ENCODE data around the gene USF1. TPM values are rescaled to one million over a fixed set of nuclear protein-coding genes. Genes with fewer than 3 reads are reported as not detected.

Gene USF1
- total RNA-seq, 1 donor from 2014 or later, result 74.4 TPM

DNA sequence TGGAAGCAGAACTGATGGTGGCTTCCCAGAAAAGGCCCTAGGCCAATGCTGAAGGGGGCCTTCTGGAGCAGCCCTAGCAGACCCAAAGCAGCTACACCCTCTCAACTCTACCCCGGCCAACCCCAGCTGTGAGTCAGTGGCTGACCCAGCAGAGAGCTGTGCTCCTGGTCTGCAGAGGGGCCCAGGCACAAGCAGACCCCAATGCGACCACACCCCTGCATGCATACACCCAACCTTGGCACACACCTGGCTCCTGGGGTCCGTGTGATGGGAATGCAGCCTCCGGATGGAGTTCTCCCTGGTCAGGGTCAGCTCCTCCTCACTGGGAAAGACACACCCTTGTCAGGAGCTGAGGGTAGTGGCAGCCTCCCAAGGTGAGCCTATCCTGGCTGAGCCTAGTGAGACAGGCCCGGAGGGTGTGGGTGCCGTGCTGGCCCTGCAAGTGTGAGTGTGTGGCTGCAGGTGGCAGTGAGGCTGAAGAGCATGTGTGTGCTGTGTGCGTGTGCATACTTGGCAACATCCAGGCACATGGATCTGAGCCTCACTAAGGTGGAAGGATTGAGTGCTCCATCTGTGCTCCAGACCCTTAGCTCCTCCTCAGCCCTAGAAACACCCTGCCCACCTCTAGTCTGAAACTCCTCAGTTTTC, 27.8 kb upstream of the USF1 start:
- peak overlapping the region; percentile 36 for H3K4me3 Mint-ChIP-seq
- DNase-seq (ENCODE audit: low spot score), result no peak
- H3K79me2 ChIP-seq (ENCODE audit: low read depth), result no peaks in the 10 kb centered on the region
- no peaks in the 10 kb centered on the region for H3K9me3 Mint-ChIP-seq
- no peaks in the 10 kb centered on the region for H3K36me3 Mint-ChIP-seq
- H3K4me3 ChIP-seq, result no peak overlapping the region
- H3K9me3 ChIP-seq (ENCODE audit: low read depth), result no peaks in the 10 kb centered on the region
- H3K4me2 ChIP-seq, result no peak overlapping the region
- H4K20me1 ChIP-seq (ENCODE audit: low read depth), result no peaks in the 10 kb centered on the region
- H3K36me3 ChIP-seq, result no peaks in the 10 kb centered on the region
- H3F3A ChIP-seq (ENCODE audit: low read depth), result no peaks in the 10 kb centered on the region
- no peaks in the 10 kb centered on the region for H3K4me1 ChIP-seq
- H3K27ac Mint-ChIP-seq, result peak overlapping the region; percentile 23
- no peak overlapping the region for H3K27ac ChIP-seq
- H3K9ac ChIP-seq, result no peak overlapping the region
- H3K27me3 ChIP-seq, result no peaks in the 10 kb centered on the region
- H3K4me1 Mint-ChIP-seq, result peaks cover 15% of the 10 kb centered on the region
- TF ChIP-seq EZH2 (IDR thresholded peaks at IDR 0.05) (no peak), EZH2phosphoT487 (IDR thresholded peaks at IDR 0.05) (no peak)
- TF ChIP-seq, protein P1, sequence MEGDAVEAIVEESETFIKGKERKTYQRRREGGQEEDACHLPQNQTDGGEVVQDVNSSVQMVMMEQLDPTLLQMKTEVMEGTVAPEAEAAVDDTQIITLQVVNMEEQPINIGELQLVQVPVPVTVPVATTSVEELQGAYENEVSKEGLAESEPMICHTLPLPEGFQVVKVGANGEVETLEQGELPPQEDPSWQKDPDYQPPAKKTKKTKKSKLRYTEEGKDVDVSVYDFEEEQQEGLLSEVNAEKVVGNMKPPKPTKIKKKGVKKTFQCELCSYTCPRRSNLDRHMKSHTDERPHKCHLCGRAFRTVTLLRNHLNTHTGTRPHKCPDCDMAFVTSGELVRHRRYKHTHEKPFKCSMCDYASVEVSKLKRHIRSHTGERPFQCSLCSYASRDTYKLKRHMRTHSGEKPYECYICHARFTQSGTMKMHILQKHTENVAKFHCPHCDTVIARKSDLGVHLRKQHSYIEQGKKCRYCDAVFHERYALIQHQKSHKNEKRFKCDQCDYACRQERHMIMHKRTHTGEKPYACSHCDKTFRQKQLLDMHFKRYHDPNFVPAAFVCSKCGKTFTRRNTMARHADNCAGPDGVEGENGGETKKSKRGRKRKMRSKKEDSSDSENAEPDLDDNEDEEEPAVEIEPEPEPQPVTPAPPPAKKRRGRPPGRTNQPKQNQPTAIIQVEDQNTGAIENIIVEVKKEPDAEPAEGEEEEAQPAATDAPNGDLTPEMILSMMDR (IDR thresholded peaks at IDR 0.05), result no peak
- H3K27me3 Mint-ChIP-seq (ENCODE audit: insufficient read depth, low read depth), result peaks cover 2% of the 10 kb centered on the region
- no peak overlapping the region for H2AFZ ChIP-seq (replicated peaks)

DNA sequence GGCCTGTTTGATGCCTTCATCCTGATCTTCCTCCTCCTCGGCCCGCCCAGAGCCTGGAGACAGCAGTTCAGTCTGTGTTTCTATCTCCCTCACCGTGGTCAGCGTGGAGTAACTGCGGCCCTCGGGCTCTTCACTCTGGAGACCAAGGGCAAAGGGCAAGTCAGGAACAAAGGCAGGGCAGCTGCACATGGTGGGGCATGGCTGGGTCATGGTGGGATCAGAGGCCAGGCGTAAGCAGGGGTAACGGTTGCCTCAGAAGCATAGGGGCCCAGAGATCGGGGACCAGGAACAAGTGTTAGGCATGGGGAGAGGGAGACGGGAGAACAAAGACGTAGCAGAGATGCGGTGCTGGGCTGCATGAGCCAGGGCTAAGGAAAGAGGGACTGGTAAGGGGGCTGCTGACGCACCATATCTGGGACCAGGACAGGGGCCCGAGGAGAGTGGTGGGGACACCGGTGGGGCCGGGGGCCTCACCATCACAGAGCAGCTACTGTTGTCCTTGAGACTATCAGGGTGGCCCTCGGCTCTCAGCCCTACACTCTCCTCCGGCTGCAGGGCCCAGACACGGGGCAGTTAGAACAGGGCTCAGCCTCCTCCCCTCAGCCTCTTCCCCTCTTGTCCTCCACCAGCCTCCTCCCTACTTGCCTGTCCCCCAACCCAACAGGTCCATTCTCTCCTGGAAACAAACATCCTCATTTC, 27.1 kb upstream of the USF1 start:
- Mint-ChIP-seq H3K36me3 (no peaks in the 10 kb centered on the region), H3K4me3 (peak overlapping the region; percentile 36)

DNA sequence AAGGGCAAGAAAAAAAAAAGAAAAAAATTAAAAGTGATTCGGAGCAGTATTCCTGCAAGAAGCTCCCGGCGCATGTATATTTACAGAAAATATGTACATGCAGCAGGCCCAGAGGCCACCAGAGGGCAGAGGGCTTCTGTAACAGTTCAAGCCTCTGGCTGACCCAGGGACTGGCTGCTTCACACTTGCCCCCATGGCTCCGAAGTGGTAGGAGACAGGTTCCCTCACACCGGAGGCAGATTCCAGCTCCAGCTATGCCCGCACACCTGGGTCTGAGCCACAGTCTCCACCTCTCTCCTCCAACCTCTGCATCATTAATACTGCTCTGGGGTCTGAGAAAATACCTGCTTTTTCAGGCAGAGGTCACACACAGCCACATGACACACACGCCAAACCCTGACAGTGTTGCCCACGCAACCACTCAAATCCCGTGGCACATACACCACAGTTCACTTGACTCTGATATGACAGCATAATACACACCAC, 26.2 kb upstream of the USF1 start:
- Histone ChIP-seq H3K9me3 (ENCODE audit: low read depth) (no peaks in the 10 kb centered on the region), H3K36me3 (no peaks in the 10 kb centered on the region), H3K4me2 (no peak overlapping the region), H3K27ac (no peak overlapping the region), H4K20me1 (ENCODE audit: low read depth) (no peaks in the 10 kb centered on the region), H3K4me3 (no peak overlapping the region), H3K79me2 (ENCODE audit: low read depth) (no peaks in the 10 kb centered on the region), H3K4me1 (no peaks in the 10 kb centered on the region), H3F3A (ENCODE audit: low read depth) (no peaks in the 10 kb centered on the region), H3K9ac (no peak overlapping the region), H3K27me3 (no peaks in the 10 kb centered on the region), H2AFZ (replicated peaks) (no peak overlapping the region)
- H3K4me3 Mint-ChIP-seq, result peak overlapping the region; percentile 23
- no peaks in the 10 kb centered on the region for H3K9me3 Mint-ChIP-seq
- peaks cover 15% of the 10 kb centered on the region for H3K4me1 Mint-ChIP-seq
- peak overlapping the region; percentile 97 for H3K27ac Mint-ChIP-seq
- H3K27me3 Mint-ChIP-seq (ENCODE audit: insufficient read depth, low read depth), result peaks cover 2% of the 10 kb centered on the region
- peak; percentile 80 for DNase-seq (ENCODE audit: low spot score)
- H3K36me3 Mint-ChIP-seq, result no peaks in the 10 kb centered on the region
- TF ChIP-seq, protein P1 (IDR thresholded peaks at IDR 0.05), result peak; percentile 71
- TF ChIP-seq EZH2phosphoT487 (IDR thresholded peaks at IDR 0.05) (no peak), EZH2 (IDR thresholded peaks at IDR 0.05) (no peak)

More for the DNA sequence above, 27.1 kb upstream of the USF1 start:
- H3K27me3 ChIP-seq, result no peaks in the 10 kb centered on the region
- H3K4me3 ChIP-seq, result no peak overlapping the region
- H3K9me3 ChIP-seq (ENCODE audit: low read depth), result no peaks in the 10 kb centered on the region
- DNase-seq (ENCODE audit: low spot score), result no peak
- no peaks in the 10 kb centered on the region for H3K36me3 ChIP-seq
- Mint-ChIP-seq H3K4me1 (peaks cover 15% of the 10 kb centered on the region), H3K9me3 (no peaks in the 10 kb centered on the region), H3K27me3 (ENCODE audit: insufficient read depth, low read depth) (peaks cover 2% of the 10 kb centered on the region), H3K27ac (peak overlapping the region; percentile 97)
- H3K4me2 ChIP-seq, result no peak overlapping the region
- no peak overlapping the region for H2AFZ ChIP-seq (replicated peaks)
- no peaks in the 10 kb centered on the region for H4K20me1 ChIP-seq (ENCODE audit: low read depth)
- no peak overlapping the region for H3K27ac ChIP-seq
- H3F3A ChIP-seq (ENCODE audit: low read depth), result no peaks in the 10 kb centered on the region
- no peaks in the 10 kb centered on the region for H3K79me2 ChIP-seq (ENCODE audit: low read depth)
- TF ChIP-seq EZH2phosphoT487 (IDR thresholded peaks at IDR 0.05) (no peak), EZH2 (IDR thresholded peaks at IDR 0.05) (no peak)
- TF ChIP-seq, protein P1 (IDR thresholded peaks at IDR 0.05), result no peak
- H3K4me1 ChIP-seq, result no peaks in the 10 kb centered on the region
- no peak overlapping the region for H3K9ac ChIP-seq

Measured in neural progenitor cell (in vitro differentiated cells).